Measurements from ENCODE around the gene PAQR7.

PAQR7 gene

DNA sequence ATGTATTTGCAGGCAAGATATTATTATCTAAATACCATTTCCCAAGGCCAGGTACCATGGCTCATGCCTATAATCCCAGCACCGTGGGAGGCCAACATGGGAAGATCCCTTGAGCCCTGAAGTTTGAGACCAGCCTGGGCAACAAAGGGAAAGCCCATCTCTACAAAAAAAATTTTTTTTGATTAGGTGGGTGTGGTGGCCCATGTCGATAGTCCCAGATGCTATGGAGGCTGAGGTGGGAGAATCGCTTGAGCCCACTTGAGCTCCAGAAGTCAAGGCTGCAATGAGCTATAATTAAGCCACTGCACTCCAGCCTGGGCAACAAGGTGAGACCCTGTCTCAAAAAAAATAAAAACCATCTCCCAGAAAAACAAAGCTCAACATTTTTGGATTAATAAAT lies 28.5 kb upstream of the PAQR7 start:
- no peak for DNase-seq (ENCODE audit: low read depth in 1 of 2, low spot score in 1 of 2)

DNA sequence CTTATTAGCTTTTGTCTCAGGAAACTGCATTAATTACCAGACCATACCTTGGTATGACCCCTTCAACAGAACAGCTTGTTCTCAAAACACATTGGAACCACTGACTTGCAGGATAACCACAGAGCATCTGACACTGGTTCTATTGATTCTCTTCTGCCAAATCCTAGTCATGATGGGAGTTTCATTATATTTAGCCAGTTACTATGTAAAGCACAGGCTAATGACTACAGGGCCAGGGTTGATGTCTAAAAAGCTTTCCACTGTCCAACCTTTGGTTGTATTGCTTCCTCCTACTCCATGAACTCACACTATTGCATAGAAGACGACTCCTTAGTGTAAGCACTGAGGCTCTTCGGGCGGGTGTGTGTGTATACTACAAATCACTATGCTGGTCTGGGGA lies 27.0 kb upstream of the PAQR7 start:
- no peak for DNase-seq (ENCODE audit: low read depth in 1 of 2, low spot score in 1 of 2)

DNA sequence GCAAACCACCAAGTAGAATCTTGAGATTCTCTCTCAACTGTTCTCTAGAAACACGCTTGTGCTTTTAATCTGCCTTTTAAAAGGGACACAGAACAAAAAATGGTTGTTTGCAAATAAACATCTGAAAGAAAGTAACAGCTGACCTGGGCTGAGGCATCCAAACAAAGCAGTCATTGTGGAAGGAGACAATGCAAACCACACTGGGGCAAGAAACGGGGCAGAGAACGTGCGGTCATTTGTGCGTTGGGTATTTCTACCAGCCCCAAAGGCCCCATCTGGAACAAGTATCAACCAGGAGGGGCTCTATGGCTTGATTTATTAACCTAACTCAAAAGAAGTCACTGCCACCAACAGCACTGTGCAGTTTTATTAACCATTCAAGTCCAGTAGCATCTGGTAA lies 24.7 kb upstream of the PAQR7 start:
- DNase-seq (ENCODE audit: low read depth in 1 of 2, low spot score in 1 of 2) = no peak

DNA sequence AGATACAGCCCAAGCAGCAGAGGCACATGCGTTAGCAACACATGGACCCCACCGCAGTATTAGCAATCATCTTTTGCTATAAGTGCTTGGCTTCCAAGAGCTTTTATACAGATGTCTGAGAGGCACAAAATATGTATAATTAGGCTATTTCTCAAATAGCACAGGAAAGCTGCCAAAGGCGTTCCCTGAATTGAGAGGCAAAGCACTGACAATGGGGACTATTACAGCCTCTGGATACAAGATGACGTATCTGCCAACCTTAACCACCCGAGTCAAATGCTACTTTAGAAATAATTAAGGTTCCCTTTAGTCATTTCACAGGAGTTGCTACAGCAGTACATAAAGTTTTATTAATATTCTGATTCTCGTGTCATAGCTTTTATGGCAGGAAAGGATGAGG lies 24.3 kb upstream of the PAQR7 start:
- DNase-seq (ENCODE audit: low read depth in 1 of 2, low spot score in 1 of 2) = no peak

DNA sequence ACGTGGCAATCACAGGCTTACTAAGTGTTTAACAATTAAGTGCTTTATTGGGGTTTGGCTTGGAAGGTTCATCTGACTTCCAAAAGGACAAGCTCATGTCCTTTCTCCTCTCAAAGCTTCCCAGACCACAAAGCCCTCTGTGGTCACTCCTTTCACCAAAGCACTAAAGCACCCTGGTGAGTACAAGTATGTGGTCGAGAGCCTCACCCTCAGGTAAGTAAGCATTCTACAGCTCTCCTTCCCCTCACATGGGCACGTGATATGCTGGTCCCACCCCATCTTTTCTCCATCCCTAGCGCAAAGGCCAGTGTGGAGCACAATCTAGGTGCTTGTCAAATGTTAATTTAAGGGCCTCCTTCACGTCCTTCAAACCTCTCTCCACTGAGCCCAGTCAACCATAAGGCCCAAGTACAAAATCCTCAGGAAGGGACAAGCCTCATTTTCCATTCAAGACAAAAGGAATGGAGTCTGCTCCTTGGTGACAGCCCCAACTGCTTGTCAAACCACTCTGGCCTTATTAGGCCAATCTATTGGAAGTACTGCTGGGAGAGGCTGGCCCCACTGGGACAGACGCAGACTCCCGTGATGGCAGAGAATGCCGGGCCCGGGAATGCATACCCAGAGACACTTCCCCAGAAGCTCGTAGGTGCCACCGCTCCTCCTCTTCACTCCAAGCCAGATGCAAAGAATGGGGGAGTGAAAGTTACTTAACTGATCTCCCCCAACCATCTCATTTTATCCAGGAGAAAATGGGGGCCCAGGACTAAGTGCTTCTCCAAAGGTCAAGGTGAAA lies 22.9 kb upstream of the PAQR7 start:
- DNase-seq (ENCODE audit: low read depth in 1 of 2, low spot score in 1 of 2) = no peak

DNA sequence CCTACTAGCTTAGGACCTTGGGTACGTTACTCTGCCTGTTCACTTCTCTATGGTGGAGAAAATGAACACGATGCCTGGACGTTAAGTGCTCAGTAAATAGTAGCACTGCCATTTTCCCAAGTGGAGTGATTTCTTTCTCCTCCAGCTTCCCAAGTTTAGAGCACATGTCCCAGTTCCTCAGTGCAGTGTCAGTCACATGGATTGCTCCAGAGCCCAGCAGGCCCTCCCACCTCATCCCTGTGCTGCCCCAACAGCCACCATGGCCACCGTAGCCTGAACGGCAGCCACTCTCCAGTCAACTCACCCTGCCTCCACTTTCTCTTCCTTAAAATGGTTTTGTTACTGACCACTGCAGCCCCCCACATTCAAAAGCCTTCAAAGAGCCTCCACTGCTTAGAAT lies 22.2 kb upstream of the PAQR7 start:
- DNase-seq (ENCODE audit: low read depth in 1 of 2, low spot score in 1 of 2) = no peak

DNA sequence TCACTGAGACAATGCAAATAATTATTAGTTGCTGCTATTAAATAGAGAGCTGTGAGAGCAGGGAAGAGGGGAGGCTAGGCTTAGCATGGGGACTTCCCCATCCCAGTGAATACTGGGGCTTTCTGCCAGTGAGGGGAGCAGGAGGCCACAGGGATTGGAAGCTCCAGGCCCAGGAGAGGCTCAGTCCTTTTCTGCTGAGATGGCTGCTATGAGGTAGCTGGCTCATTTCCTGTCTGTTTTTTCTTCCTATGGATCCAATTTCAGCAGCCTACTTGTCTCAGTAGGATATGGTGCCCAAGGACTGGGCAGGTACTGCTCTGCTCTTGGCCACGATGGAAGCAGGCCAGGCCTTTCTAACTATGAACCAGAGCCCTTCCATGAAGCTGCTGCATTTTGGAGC lies 20.8 kb upstream of the PAQR7 start:
- DNase-seq (ENCODE audit: low read depth in 1 of 2, low spot score in 1 of 2) = no peak

DNA sequence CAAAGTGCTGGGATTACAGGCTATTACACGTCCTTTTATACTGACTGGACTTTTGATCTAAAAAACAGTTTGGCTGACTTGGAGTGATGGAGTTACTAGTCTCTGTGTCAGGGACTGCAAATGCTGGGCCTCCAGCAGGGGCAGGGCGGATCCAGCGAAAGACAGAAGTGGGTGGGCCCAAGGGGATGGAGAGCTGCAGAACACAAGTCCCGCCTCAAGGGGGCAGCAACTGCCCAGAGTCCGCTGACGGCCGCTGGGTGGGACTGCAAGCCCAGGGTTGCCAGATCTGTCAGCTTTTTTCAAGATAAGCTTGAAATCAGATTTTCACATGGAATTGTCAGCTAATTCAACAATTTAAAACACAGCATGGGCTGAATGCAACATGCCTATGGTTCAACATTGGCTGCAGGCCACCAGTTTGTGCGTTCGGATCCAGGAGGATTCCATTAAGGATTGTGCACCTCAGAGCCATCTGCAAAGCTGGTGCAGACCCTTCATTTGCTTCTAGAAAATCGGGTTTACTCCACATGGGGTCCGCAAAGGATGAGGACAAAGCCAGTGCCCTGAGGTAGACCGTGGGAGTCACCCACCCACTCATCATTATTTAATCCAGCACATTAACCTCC lies 20.0 kb upstream of the PAQR7 start:
- DNase-seq (ENCODE audit: low read depth in 1 of 2, low spot score in 1 of 2) = peak; percentile 79 to 84

DNA sequence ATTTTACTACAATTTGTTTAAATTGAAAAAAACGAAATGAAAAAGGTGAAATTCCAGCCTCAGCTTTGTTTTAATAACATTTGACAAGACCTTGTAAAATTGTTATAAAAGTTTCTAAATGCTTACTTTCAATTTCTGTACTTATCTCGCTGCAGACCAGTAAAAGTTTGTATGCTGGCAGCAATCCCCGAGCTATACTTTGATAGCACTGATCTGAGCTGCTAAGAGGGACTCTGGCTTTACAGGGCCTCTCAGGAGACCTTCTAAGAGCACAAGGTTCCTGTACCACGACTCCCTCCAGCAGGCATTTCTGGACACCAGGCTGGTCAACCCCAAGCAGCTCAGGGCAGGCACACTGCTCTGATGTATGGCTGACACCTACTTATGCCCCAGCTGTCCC lies 17.6 kb upstream of the PAQR7 start:
- no peak for DNase-seq (ENCODE audit: low read depth in 1 of 2, low spot score in 1 of 2)

DNA sequence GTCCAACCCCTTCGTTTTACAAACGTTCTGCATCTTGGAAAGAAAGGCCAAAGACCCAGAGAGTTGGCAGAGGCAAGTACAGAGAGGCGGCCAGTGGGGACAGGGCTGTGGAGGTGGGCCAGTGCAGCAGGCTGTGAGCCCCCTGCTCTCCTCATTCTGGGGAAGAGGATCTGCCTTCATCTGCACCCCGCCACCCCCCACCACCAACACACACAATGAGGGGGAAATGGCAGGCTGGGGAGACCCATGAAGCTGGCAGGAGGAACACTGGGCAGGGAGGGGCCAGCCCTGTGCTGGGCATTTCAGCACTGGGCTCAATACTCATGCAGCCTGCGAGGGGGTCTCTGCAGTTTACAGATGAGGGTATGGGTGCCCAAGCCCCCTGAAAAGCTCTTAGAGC lies 16.1 kb upstream of the PAQR7 start:
- no peak for DNase-seq (ENCODE audit: low read depth in 1 of 2, low spot score in 1 of 2)

DNA sequence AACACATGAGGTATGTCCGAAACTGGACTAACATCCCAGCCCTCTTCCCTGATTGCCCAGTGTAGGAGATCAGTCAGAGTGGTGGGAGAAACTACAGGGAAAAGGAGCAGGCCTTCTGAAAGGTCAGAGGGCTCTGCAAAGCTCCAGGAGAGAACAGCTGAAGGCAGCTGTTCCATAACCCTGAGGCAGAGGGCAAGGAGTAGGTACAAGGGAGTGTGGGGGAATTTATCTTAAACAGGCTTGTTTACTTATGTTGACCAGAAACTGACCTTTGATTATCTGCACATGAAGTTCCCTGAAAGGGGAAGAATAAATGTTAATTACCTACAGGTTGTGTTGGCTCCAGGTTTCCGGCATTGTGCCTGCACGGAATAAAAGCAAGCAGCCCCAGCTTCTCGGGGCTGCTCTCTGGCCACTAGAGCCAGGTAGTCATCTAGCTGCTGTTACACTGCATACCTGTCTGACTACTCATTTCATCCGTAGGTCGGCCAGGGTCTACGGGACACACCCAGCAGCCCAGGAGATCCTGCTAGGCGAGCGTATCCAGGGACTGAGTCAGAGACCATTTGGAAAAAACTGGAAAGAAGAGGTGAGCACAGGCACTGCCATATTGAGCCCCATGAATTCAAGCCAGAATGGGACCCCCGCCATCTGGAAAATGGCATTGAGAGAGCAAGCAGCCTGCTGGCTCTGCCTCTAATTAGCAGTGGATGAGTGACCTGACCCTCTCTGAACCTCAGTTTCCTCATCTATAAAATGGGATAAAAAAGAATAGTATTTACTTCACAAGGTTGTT lies 14.9 kb upstream of the PAQR7 start:
- no peak for DNase-seq (ENCODE audit: low read depth in 1 of 2, low spot score in 1 of 2)

DNA sequence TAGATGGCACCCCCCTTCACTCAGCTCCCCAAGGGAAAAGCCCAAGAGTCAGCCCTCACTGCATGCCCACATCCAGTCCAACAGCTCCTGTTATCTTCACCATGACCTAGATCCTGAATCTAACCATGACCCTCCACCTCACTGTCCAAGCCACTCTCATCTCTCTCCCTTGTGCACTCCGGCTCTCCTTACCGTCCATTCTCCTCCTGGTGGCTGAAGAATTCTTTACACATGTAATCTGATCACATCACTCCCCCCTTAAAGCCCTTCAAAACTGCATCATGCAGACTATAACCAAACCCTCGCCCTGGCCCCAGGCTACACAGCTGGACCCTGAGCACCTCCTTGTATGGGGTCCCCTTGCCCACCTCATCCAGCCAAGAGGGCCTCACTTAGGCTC lies 14.0 kb upstream of the PAQR7 start:
- no peak for DNase-seq (ENCODE audit: low read depth in 1 of 2, low spot score in 1 of 2)

DNA sequence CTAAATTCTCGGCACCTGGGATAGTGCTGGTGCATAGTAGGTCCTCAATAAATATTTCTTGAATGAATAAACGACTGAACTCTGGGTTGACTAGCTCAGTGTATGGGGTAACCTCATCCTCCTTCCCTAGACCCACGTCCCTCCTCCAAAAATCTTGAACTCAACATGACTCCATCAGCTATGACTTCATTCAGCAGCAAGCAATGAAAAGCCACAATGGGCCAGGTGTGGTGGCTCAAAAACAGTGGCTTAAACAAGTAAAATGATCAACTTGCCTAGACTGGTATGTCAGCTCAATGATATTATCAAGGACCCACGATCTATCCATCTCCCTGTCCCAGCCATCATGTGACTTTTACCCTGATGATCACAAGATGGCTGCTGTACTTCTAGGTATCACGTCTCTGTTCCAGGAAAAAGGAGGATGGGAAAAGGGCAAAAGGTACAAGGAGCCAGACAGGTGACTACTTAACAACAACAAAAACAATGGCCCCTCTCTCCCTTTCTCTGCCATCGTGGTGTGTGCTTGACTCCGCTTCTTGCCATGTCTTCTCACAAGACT lies 13.0 kb upstream of the PAQR7 start:
- DNase-seq (ENCODE audit: low read depth in 1 of 2, low spot score in 1 of 2) = no peak

DNA sequence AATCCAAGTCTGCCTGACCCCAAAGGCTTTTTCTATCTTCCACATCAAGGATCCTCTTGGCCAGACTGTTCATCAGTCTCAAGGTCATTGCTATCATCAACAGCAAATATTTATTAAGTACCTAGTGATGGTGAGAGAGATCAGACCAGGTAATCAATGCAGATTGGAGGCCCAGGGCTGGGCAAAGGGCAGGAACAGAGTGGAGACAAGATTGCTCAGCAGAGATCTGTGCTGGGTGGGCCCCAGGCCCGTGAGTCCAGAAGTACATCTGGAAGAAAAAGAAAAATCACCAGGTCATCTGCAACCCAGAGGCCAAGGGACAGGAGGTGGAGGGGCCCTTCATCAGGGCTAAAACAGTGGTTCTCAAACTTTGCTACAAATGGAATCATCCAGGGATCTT lies 10.1 kb upstream of the PAQR7 start:
- DNase-seq (ENCODE audit: low read depth in 1 of 2, low spot score in 1 of 2) = no peak

DNA sequence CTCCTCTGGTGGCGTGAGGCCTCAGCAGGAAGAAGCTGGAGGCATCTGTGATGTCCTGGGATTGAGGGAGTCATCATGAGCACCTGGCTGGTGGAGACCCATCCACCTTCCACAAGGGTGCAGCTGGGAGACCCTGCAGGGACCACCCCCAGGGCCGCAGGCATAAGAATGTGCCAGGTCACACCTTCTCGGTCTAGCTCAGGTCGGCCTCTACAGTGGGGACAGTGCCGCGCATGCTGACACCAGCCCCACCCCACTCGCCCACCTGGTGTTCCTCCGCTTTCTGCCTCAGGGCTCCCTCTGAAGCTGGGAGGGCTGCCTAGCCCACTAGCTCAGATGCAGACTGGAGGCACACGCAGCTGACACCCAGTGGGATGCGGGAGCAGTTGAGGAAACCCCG lies 5.8 kb upstream of the PAQR7 start:
- no peak for DNase-seq (ENCODE audit: low read depth in 1 of 2, low spot score in 1 of 2)

DNA sequence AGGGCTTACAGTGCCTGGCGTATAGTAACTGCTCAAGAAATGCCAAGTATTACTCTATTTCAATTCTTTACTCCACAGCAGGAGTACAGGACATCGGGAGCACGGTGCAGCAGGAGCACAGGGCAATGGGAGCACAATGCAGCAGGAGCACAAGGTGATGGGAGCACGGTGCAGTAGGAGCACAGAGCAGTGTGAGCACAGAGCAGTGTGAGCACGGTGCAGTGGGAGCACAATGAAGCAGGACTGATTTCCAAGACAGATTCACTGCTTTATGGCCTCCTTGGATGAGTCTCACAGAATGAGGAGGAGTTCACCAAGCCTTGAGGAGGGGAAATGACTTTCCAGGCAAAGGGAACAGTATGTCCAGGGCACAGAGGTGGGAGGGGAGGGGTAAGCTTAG lies 5.0 kb upstream of the PAQR7 start:
- no peak for DNase-seq (ENCODE audit: low read depth in 1 of 2, low spot score in 1 of 2)

DNA sequence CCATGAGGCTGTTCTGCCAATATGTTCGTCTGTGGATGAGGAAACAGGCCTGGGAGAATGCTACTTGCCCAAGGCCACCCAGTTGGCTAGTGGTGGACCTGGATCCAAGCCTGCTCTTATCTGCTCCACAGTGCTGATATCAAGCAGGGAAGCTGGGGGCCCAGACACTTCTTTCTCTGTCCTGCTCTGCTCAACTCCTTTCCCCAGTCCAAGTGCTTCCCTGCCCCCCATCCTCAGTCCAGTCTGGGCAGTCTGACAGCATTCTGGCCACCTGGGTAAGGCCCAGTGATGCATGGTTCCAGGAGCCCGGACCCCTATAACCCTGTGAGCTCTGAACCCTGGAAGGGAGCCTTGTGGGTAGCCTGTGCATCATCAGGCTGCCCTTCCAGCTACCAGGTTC lies 4.2 kb upstream of the PAQR7 start:
- no peak for DNase-seq (ENCODE audit: low read depth in 1 of 2, low spot score in 1 of 2)

DNA sequence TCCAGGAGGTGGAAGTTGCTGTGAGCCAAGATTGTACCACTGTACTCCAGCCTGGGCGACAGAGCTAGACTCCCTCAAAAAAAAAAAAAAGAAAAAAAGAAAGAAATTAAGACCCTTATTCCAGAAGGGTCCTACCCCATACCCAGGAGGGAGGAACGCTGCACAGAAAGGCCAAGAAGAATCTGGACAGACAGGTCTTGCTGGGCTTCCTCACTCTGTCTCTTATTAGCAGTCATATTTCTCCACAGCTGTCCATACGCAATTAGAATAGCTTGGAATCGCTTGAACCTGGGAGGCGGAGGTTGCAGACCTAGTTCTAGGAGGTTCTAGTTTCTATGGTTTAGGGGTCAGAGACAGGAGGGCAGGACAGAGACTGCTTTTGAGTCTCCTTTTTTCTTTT lies 3.2 kb upstream of the PAQR7 start:
- DNase-seq (ENCODE audit: low read depth in 1 of 2, low spot score in 1 of 2) = no peak

DNA sequence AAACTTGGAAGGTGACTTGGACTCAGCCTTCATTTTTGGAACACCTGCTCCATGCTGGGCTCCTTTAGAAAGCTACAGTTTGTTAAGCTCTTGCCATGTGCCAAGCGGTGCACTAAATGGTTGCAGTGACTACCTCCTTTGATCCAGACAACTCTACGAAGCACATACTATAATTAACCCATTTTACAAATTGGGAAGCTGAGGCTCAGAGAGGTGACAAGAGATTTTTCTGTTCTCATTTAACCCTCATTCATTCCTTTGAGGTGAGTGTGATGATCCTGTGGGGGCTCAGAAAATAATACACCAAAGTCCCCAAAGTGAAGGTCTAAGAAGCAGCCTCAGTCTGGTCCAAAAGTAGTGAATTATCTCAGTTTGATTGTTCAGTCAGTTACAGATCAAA lies 1.6 kb upstream of the PAQR7 start:
- DNase-seq (ENCODE audit: low read depth in 1 of 2, low spot score in 1 of 2) = no peak

DNA sequence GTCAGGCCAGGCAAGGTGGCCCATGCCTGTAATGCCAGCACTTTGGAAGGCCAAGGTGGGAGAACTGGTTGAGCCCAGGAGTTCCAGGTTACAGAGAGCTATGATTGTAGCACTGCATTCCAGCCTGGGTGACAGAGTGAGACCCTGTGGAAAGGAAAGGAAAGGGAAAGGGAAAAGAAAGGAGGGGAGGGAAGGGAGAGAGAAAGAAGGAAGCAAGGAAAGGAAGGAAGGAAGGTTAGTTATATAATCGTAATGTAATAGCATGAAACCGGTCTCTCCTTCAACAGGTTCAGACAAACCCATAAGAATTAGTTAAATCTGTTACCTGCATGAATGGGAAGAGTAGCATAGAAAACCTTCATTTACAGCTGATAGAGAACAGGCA lies 1.2 kb upstream of the PAQR7 start:
- DNase-seq (ENCODE audit: low read depth in 1 of 2, low spot score in 1 of 2) = no peak

DNA sequence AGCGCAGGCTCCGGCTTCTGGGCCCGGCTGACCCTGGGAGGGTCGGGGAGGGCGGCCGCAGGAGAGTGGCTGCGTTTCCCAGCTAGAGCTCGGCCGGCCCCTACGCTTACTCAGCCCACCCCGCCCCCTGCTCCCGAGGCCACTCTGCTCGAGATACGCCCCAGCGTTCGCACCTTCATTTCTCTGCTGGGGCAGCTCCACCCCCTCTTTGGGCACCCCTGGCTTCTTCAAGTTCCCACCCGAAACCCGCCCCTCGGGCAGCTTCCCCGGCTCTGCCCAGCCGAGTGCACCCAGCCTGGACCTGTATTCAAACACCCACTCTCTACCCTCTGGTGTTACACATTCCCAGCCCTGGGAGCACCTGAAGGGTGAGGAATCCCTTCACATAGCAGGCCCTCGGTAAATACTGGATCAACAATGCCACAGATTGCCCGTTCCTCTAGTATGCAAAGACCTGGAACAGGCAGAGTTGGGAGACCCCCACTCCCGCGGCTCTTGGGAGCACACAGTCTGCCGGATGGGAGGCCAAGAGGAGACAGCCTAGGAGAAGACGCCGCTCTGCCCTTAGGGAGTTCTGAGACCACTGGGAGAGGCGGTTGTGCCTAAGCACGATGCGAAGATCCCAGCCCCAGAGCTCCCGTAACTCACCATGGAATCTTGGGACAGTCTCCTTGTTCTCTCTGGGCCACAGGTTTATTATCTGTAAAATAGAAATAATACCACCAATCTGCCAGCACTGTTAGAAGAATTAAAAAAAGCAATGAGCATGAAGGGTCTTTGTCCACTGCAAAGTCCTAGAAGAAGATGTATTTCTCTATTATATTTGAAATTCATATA lies 566 bp upstream of the PAQR7 start:
- DNase-seq (ENCODE audit: low read depth in 1 of 2, low spot score in 1 of 2) = no peak
